IMR-90 (cell line): ENCODE data around the gene SERPINA1.

Experiments used
- BHLHE40 ChIP-seq: fragments of 150-350 bp; IDR thresholded peaks from 2 replicates; pipeline ENCODE4 v1.6.1; 2016; ENCODE audit warnings: mild to moderate bottlenecking, low read depth, low read length
- MAFK ChIP-seq: IDR thresholded peaks from 2 replicates; pipeline ENCODE4 v1.6.1; 2012; ENCODE audit warnings: low read depth, low read length, improper control_type of control experiment
- MXI1 ChIP-seq: IDR thresholded peaks from 2 replicates; pipeline ENCODE4 v1.6.1; 2012; ENCODE audit warnings: low read depth, mild to moderate bottlenecking, low read length, moderate library complexity, borderline replicate concordance
- POLR2A ChIP-seq: IDR thresholded peaks from 2 replicates; pipeline ENCODE4 v1.6.1; 2012; ENCODE audit warnings: mild to moderate bottlenecking, low read depth, low read length
- RAD21 ChIP-seq: IDR thresholded peaks from 2 replicates; pipeline ENCODE4 v1.6.1; 2012; ENCODE audit warnings: low read length, improper control_type of control experiment
- RCOR1 ChIP-seq: IDR thresholded peaks from 2 replicates; pipeline ENCODE4 v1.6.1; 2012; ENCODE audit warnings: mild to moderate bottlenecking, low read length, improper control_type of control experiment; ENCODE audit not compliant: insufficient replicate concordance
- RFX5 ChIP-seq: IDR thresholded peaks from 2 replicates; pipeline ENCODE4 v1.8.0; 2012; ENCODE audit warnings: low read depth, mild to moderate bottlenecking, low read length, moderate library complexity
- SMC3 ChIP-seq: fragments of 150-350 bp; IDR thresholded peaks from 2 replicates; pipeline ENCODE4 v1.6.1; 2016; ENCODE audit warnings: low read depth, mild to moderate bottlenecking, antibody characterized with exemption, low read length, moderate library complexity
- TF ChIP-seq, protein P1 (sequence below): fragments of 150-350 bp; IDR thresholded peaks from 2 replicates; pipeline ENCODE4 v1.6.1; 2016; ENCODE audit warnings: low read depth, mild to moderate bottlenecking, low read length, moderate library complexity, borderline replicate concordance
- TF ChIP-seq, protein P2 (sequence below): conservative IDR thresholded peaks from 2 replicates; pipeline ENCODE4 v1.5.1; 2012; ENCODE audit warnings: mild to moderate bottlenecking, low read depth, low read length, improper control_type of control experiment

DNA sequence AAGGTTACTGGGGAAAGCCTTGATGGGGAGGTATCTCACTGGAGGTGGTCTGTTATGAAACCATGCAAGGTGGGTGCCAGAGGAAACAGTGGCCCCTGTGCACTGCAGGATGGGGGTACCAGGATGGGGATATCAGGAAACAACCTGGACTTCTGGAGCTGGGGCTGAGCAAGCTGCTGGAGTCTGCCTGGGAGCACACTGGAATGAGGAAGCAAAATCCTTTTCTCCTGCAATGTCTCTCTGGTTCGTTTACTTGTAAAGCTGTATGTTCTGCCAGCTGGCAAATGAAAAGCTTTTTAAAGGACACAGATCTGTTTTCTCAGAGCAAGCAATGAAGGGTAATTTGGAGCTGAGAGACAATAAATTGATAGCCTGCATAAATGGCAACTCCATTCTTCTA is 23.2 kb upstream of the SERPINA1 start:
- no peak for TF ChIP-seq MXI1
- no peak for TF ChIP-seq POLR2A
- TF ChIP-seq, protein P1, sequence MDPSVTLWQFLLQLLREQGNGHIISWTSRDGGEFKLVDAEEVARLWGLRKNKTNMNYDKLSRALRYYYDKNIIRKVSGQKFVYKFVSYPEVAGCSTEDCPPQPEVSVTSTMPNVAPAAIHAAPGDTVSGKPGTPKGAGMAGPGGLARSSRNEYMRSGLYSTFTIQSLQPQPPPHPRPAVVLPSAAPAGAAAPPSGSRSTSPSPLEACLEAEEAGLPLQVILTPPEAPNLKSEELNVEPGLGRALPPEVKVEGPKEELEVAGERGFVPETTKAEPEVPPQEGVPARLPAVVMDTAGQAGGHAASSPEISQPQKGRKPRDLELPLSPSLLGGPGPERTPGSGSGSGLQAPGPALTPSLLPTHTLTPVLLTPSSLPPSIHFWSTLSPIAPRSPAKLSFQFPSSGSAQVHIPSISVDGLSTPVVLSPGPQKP, result no peak
- TF ChIP-seq, protein P2, sequence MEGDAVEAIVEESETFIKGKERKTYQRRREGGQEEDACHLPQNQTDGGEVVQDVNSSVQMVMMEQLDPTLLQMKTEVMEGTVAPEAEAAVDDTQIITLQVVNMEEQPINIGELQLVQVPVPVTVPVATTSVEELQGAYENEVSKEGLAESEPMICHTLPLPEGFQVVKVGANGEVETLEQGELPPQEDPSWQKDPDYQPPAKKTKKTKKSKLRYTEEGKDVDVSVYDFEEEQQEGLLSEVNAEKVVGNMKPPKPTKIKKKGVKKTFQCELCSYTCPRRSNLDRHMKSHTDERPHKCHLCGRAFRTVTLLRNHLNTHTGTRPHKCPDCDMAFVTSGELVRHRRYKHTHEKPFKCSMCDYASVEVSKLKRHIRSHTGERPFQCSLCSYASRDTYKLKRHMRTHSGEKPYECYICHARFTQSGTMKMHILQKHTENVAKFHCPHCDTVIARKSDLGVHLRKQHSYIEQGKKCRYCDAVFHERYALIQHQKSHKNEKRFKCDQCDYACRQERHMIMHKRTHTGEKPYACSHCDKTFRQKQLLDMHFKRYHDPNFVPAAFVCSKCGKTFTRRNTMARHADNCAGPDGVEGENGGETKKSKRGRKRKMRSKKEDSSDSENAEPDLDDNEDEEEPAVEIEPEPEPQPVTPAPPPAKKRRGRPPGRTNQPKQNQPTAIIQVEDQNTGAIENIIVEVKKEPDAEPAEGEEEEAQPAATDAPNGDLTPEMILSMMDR, result no peak
- no peak for TF ChIP-seq SMC3
- TF ChIP-seq RCOR1, result no peak
- no peak for TF ChIP-seq MAFK
- TF ChIP-seq BHLHE40, result no peak
- TF ChIP-seq RAD21, result no peak
- no peak for TF ChIP-seq RFX5
